Left lobe of liver (tissue), 2 donors: ENCODE results near the gene EPB41L2. TPM values are rescaled to one million over a fixed set of nuclear protein-coding genes. Genes with fewer than 3 reads are reported as not detected.
A peak's percentile ranks its signal among the peaks of the same experiment; 100 is the strongest.
"Not testable (repeated sequence)": the region's sequence is repeated elsewhere in the genome, so short reads cannot be mapped to it uniquely, and the experiment has no call there.

Experiments
- ATAC-seq: fragments of 200-7000 bp; cut with Tn5 transposase; one replicate; pipeline ENCODE4 v1.9.1; 2020; ENCODE audit warnings: mild to moderate bottlenecking, moderate library complexity
- DNase-seq: peaks from one replicate; pipeline ENCODE4 v3.0.0-alpha.2; 2020; ENCODE audit warnings: low spot score
- total RNA-seq: library from RNA; stranded (reverse); gene quantifications from one replicate; pipeline ENCODE4 v1.2.1, GENCODE V29; 2021
- donor health status: DM: no; HTN: no; CAD: no; lungs with moderate emphysema.
- donor health status: DM: no; HTN: yes; CAD: no.

EPB41L2 gene
- total RNA-seq, 1 donor from 2014 or later: 18.7 TPM

DNA sequence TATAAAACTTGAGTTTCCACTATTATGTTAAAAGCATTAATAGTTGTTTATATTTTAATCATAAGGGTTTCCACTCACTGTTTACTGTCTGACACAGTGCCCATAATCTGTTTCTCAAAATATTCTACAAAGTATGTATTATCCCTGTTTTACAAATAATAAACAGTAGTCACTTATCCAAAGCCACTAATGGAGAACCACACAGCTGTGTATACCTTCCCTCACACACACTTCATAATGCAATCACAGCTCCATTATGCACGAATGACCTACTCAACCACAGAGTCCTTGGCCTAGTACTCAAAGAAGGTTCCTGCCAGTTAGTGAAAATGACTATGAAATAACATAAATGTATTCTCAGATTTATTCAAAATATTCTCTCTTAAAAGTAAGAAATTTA is 103.1 kb downstream of the EPB41L2 start:
- no peak for ATAC-seq
- no peak for DNase-seq

DNA sequence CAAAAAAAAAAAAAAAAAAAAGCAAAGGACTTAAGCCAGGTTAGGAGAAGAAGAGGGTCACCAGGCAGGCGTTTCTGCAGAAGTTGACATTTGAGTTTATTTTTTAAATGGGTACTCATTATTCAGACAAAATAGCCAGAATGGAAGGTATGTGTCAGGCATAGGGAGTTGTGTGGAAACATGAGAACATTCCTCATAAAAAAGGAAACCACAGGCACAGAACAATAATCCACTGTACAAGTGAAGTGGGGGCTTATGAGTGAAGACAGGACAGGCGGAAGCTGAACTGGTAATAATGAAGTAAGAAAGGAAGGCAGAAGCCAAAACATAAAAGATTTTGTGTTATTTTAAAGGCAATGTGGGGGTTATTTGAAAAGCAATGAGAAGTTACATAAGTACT is 104.6 kb downstream of the EPB41L2 start:
- ATAC-seq (no peak), DNase-seq (no peak)

DNA sequence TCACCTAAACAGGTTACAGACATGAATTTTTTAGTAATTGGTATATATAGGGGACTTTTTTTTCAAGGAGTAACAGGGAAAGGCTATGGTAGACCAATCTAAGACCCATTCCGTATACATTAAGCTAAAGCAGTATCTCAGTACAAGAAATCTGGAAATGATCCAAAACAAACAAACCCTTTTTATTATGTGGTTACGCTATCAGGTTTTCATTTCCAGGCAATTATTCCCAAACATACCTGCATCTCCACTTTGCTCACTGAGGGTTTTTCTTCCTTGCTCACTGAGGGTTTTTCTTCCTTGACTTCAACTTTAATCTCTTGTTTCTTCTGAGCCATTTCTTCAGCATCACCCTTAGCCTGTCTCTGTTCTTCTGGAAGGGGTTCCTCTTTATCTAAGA is 107.3 kb downstream of the EPB41L2 start:
- no peak for ATAC-seq
- no peak for DNase-seq

DNA sequence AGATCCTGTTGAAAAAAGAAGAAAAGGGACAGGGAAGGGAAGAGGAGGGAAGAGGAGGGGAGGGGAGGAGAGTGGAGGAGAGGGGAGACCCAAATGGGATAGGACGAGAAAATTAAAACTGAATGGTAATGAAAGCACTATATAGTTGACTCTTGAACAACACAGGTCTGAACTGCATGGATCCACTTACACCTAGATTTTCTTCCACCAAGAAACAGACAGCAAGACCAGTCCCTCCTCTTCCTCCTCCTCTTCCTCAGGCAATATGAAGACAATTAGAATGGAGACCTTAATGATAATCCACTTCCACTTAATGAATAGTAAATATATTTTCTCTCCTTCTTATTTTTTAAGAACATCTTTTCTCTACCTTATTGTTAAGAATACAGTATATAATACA is 113.5 kb downstream of the EPB41L2 start:
- ATAC-seq (no peak), DNase-seq (no peak)

DNA sequence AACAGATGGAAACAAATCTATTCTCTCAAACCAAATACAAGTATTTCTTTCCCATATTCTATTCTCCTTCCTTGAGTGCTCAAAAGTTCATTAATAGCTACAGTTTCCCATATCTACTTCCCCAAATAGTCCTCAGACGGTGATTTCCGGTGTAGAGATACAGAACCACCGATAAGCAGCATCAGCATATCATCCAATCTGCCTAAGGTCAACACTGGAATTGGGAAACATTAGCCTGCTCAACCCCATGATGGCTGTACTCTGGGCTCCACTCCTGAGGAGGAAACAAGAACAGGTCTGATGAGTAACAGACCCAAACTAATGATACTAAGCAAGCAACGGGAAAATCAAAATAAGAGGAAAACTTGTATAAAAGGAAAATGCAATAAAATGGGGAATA is 115.6 kb downstream of the EPB41L2 start:
- ATAC-seq (peak; percentile 51), DNase-seq (no peak)

DNA sequence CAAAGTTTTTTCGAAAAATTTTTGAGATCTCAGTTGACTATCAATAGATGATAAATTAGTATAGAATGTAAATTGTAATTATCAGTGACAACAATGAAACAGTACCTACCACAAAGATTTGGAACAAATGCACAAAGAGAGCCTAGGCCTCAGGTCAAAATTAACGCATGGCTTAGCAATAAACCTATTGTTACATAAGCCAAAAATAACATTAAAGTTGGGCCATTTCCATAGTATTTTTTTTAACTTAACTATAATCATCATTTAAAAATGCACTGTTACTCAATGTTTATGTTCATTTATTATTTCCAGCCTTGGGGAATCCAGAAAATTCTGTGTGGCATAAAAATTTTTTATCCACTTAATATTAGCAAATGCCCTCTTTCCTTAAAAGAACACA is 117.0 kb downstream of the EPB41L2 start:
- ATAC-seq: no peak
- DNase-seq: no peak

DNA sequence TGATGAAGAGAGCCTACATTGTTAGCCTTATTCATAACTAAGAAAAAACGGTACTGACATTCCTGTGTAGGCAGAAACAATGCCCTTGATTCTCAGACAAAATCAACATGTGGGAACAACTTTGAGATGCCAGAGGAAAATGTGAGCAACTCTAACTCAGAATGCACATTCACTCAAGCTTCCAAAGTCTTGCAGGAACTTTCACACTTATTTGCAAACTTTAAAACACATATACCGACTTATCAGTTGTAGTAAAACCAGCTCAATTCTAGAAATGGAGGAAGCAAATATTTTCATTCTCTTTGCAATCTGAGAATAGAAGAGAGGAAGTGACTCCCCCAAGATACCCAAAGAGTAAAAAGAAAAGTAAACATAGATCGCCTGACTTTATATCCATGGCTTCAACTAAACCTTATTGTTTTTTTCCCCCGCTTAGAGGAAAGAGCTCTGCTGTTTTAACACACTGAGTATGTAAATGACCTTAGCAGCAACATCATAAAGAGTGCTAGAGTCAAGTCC is 117.6 kb downstream of the EPB41L2 start:
- no peak for ATAC-seq
- DNase-seq: no peak

DNA sequence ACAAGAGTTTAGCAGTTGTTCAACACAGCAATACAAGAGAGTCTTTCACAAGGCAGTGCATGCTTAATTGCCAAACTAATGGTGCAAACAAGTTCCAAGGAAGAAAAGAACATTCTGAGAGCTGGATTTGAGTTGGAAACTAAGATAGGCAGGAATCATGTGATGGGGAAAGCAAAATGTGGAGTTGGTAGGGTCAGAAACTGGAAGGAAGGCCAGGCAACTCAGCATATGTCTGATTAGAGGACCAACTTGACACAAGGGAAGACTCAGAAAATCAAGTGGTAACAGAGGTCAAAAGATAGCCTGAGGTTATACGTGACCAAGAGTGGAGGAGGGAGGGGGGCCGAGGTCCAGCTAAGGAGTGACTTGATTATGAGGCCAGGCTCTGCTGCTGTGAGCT is 118.6 kb downstream of the EPB41L2 start:
- peak; percentile 49 for ATAC-seq
- DNase-seq: no peak

DNA sequence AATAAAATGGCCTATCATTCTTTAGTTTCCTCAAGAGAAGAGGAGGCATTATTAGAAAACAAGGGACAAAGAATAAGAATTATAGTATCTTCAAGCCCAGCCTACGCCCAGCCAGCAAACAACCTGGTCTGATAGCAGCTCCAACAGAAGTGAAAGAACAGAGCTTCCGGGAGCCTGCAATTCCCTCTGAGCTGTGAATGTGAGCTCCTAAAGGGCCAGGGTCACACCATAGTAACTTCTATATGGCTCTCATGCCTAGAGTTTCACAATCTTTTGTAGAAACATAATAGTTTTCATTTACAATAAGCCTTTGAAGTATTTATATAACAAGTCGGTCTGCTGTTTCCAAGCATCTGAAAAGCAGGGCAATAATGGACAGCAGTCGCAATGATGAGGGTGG is 119.3 kb downstream of the EPB41L2 start:
- DNase-seq (no peak), ATAC-seq (no peak)

DNA sequence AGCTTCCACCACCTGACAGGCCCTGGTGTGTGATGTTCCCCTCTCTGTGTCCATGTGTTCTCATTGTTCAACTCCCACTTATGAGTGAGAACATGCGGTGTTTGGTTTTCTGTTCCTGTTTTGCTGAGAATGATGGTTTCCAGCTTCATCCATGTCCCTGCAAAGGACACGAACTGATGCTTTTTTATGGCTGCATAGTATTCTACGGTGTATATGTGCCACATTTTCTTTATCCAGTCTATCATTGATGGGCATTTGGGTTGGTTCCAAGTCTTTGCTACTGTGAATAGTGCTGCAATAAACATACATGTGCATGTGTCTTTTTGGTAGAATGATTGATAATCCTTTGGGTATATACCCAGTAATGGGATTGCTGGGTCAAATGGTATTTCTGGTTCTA is 120.3 kb downstream of the EPB41L2 start:
- not testable (repeated sequence) for DNase-seq, ATAC-seq

DNA sequence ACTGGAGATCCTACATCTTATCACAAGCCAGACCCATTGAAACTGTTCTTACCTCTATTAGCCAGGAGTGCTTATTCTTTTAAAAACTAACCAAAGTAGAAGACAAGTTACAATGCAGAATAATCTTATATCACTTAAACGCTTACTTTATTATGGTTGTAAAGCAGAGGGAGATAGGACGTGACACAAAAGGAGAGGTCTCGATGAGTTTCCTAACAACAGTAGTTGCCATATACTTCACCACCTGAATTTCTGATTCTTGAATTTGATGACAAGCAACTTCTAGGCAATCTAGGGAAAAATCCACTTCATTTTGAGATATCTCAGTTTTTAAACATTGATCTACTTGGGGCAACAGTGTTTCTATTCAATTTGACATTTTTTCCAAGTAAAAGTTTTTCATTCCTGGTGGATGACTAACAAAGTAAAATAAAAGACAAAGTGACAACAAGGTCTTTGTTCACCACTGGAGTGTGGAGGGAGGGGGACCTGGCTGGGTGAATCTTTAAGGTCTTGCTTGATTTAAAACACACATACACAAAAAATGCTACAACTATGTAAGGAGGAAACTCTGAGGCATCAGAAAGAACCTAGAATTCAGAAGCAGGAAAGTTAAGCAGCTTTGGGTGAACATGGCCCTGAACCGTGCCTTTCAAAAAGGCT is 125.0 kb downstream of the EPB41L2 start:
- DNase-seq (no peak), ATAC-seq (no peak)

DNA sequence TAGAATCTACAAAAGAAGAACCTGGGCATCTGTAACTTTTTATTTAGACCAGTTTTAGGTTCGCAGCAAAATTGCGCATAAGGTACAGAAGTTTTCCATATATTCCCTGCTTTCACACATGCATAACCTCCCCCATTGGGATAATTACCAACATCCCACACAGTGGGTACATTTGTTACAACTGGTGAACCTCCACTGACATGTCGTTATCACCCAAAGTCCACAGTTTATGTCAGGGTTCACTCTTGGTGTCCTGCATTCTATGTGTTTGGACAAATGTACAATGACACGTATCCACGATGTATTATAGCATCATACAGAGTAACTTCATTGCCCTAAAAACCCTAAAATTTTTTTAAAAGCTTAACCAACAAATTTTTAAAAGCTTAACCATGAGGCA is 126.1 kb downstream of the EPB41L2 start:
- no peak for ATAC-seq
- DNase-seq: no peak

DNA sequence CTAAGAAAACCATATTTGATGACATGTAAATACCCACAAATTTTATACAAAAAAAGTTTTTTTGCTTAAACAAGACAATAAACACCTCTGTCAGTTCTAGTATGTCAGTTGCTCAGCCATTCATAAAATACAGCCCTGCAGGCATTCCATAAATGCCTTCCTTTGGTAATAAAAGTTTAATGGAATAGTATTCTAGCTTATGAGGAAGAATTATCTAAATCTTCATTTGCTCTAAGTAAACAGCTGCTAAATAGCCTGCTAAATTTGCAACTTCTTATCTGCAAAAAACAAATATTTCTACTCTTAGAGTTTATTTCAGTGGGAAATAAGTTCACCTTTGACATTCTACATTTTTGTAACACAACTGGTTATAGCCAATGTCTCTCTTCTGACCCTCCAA is 127.1 kb downstream of the EPB41L2 start:
- ATAC-seq: no peak
- DNase-seq: no peak

DNA sequence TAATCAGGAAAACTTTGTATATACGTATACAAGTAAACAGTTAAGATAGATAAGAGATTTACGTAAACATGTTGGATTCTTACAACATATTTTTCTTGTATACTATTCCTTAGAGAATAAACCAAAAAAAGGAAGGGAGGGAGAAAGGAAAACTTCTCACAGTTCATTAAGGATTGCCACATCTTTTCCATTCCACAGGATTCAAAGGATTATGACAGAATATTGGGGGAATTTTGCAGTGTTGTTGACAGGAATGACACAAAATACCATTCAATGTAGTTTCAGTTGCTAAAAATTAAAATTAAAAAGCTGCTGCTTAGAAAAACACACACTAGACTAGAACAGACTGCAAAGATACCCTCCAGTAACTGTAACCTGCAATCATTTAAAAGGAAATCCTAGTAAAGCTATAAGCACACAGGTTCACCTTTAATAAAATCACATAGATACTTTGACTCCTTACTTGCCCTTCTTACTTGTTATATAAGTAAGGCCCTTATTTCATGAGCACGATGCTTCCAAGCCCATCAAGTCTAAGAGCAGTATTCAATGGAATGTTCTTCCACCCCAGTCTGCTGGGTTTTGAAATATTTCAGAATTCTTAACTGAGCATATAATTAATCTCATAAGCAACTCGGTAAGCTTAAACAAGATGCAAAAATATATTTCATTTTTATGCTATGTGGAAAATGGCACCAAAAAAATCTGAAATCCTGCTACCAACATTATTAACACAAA is 128.0 kb downstream of the EPB41L2 start:
- no peak for DNase-seq
- no peak for ATAC-seq

DNA sequence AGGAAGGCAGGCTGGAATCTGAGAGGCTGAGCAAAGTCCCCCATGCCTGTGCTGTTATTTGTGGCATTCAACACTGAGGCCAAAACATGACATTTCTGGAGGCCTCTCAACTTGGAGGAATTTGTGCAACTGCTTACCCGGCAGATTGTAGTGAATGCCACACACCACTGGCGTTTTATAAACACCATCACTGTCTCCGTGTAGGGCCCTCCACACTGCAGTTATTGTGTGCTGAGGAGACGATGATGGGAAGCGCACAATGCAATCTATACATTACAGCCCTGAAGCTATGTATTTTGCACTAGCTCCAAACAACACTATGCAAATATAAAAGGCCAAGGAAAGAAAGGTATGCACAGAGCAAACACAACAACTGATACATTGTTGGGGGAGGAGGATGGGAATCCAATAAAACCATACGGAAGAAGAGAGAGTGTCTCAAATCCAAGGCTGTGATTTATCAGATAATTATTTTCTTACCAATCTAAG is 129.3 kb downstream of the EPB41L2 start:
- no peak for ATAC-seq
- no peak for DNase-seq

DNA sequence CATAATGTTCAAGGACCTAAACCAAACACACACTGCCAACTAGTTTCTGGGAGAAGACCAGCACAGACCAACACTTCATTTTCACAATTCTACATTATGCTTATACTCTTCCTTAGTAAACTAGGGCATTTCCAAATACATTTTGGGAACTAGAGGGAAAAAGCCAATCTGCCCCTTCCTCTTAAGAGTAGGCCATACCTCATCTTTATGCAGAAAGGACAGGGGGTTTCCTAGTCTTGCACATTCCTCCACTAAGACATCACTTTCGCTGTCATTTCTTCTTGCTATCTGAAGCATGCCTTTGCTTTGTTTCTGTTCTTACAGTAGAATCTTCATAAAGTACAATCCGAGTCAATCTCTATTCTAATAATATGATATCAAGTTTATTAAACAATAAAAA is 130.1 kb downstream of the EPB41L2 start:
- DNase-seq (no peak), ATAC-seq (no peak)

DNA sequence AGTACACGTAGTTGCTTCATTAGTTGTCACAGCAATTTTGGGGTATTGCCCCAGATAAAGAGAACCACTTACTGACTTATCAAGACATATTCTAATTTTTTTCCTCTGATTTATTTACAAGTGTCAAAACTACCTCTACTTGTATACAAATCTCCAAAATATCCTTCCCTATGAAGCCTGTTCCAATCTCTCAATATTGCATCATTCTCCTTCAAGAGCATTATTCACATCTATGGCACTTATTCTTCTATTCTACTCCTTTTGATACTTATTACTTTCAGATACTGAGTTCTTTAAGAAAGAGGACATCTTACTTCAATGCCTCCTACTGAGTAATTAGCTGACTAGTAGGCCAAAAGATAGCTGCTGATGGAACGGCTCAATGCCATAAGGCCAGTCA is 130.6 kb downstream of the EPB41L2 start:
- ATAC-seq (no peak), DNase-seq (no peak)

DNA sequence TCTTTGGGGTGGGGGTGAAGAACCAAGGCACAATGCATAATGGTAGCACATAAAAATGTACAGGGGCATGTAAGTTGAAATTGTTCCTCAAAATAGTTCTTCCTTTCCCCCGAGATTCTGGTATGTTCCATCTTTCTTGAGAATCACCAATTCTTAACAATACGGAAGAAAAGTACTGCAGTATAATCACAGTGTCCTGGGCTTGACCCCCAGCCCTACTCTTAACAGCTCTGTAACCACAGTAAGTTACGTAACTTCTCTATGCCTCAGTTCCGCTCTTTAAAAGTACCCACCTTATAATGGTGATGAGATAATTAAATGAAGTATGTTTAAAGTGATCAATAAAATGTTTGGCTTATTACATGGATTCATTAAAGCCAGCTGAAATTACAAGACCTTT is 131.4 kb downstream of the EPB41L2 start:
- DNase-seq: no peak
- ATAC-seq: no peak

DNA sequence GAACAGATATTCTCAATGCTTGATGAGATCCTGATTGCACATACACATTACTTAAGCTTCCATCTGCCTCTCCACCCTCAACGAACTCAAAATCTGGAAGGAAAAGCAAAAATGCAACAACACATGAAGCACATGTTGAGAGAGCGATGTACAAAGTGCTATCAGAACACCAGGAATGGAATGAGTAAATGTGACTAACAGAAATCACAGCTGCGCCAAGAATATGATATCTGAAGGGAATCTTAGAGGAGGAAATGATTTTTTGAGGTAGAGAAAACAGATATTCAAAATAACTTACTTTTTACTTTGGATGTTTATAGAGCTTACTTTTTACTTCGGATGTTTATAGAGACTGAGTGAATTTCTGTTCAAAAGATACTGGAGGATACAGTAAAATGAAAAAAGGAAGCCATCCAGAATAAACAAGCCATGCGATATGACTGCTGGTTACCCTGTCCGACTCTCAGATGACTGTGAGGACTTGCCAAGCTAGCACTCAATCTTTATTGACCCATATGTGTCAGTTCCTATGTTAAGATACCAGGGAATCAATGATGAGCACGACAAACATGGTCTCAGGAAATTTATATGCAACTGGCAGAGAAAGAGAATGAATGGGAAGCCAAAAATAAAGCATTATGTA is 133.9 kb downstream of the EPB41L2 start:
- ATAC-seq (peak; percentile 28), DNase-seq (no peak)

DNA sequence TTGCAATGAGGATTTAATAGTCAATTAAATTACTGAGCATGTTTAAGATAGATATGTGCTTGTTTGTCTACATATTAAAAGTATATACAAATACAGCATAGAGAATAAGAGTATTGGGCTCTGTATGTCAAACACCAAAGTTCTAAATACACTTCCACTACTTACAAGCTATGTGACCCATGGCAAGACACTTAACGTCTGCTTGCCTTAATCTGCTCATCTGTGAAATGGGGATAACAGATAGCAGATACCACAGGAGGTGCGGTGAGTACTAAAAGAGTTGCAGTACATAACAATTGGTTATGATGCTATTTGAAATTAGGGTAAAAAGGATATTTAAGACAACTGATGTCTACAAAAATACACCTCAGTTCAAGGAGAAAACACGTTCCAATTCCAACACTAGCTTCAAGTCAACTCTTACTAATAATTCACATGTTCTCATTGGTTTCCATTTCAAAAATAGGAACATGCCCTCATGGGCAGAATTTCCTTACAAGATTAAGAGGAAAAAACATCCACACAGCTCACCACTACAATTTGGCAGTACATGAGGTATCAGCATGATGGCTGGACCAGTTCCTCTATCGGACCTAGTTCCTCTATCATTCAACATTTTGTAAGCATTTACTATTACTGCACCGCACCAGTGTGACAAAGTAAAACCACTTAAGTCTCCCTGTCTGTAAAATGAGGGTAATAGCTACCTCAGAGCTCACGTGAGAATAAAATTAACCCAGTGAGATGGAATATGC is 134.7 kb downstream of the EPB41L2 start:
- ATAC-seq (peak; percentile 22), DNase-seq (no peak)

DNA sequence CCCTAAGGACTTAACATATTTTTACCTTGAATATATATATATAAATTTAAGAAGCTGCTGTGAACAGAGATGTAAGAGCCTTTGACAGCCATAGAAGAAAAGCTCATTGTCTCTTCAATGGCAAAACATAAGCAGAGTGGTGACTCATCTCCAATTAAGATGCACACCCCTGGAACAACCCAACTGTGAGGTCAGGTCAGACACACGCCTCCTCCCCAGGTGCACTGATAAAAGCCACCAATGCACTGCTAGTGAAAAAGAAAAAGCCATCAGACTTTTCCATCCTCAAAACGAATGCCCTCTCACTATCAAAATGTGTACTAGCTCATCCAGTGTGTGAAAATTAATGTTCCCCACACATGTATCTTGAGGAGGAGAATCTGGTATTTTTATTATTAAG is 135.7 kb downstream of the EPB41L2 start:
- ATAC-seq (no peak), DNase-seq (no peak)
